HG02588 (cell line): Measurements from ENCODE around the gene FADS2.

Experiments used
- ATAC-seq: cut with Tn5 transposase; IDR thresholded peaks from one replicate; pipeline ENCODE4 v1.9.1; 2021; ENCODE audit warnings: mild to moderate bottlenecking, moderate library complexity; ENCODE audit not compliant: unreplicated experiment

FADS2 gene

GRCh38 chr11:61795459-61795858 lies 32.6 kb upstream of the FADS2 start:
- no peak for ATAC-seq

GRCh38 chr11:61795876-61796526 lies 32.1 kb upstream of the FADS2 start:
- no peak for ATAC-seq

GRCh38 chr11:61797263-61797944 lies 30.7 kb upstream of the FADS2 start:
- no peak for ATAC-seq

GRCh38 chr11:61799665-61800284 lies 28.3 kb upstream of the FADS2 start:
- no peak for ATAC-seq

GRCh38 chr11:61800331-61801281 lies 27.5 kb upstream of the FADS2 start:
- no peak for ATAC-seq

GRCh38 chr11:61802605-61803004 lies 25.5 kb upstream of the FADS2 start:
- ATAC-seq: no peak

- no peak for ATAC-seq
These were observed 24.0 kb upstream of the FADS2 start for GRCh38 chr11:61803889-61804647.

GRCh38 chr11:61805146-61805545 lies 23.0 kb upstream of the FADS2 start:
- ATAC-seq: no peak

GRCh38 chr11:61806785-61807184 lies 21.3 kb upstream of the FADS2 start:
- no peak for ATAC-seq

GRCh38 chr11:61810671-61811175 lies 17.4 kb upstream of the FADS2 start:
- ATAC-seq: no peak

- ATAC-seq: no peak
These were observed 16.3 kb upstream of the FADS2 start for GRCh38 chr11:61811831-61812230.

GRCh38 chr11:61812736-61813411 lies 15.2 kb upstream of the FADS2 start:
- ATAC-seq: no peak

GRCh38 chr11:61814247-61814957 lies 13.7 kb upstream of the FADS2 start:
- ATAC-seq: no peak

GRCh38 chr11:61814958-61815789 lies 12.9 kb upstream of the FADS2 start:
- peak; percentile 56 for ATAC-seq

- peak; percentile 37 for ATAC-seq
These were observed 12.0 kb upstream of the FADS2 start for GRCh38 chr11:61815790-61816735.

GRCh38 chr11:61816736-61817455 lies 11.2 kb upstream of the FADS2 start, which contains the start of gene FADS1:
Gene FADS1, minus strand, starts transcription at chr11:61817003. Its CDS starts 74 bp downstream, at chr11:61816929.
- peak; percentile 42 for ATAC-seq
